Spleen (tissue), 7 donors: Measurements from ENCODE around the gene PAQR7.

Experiments used
- POLR2A ChIP-seq, 3 donors: fragments of 450-650 bp; IDR thresholded peaks; one replicate each; pipeline ENCODE4 v1.5.1; 2017; ENCODE audit warnings: antibody characterized with exemption in 3 of 3, mild to moderate bottlenecking in 1 of 3
- POLR2AphosphoS5 ChIP-seq, 3 donors: sonication (generic); formaldehyde crosslinking; IDR thresholded peaks; one replicate each; pipeline ENCODE4 v1.5.1; 2017; ENCODE audit warnings: antibody characterized with exemption in 3 of 3
- TF ChIP-seq, protein P1 (sequence below), 11 experiments: fragments of 200-600 bp in 7 of 11; fragments of 450-650 bp in 4 of 11; sonication (generic) in 4 of 11; IDR thresholded peaks in 8 of 11; conservative IDR thresholded peaks in 3 of 11; 1 replicate in 7 of 11; 2 replicates in 4 of 11; pipeline versions ENCODE4 v1.4.0 to v1.8.0; 2016 to 2021; ENCODE audit warnings: antibody characterized with exemption in 11 of 11, inconsistent platforms in 4 of 11, mild to moderate bottlenecking in 1 of 11
- donor health status: DM: no; HTN: no; CAD: no; lungs with moderate emphysema.
- donor health status: DM: no; HTN: no; CAD: no.
- donor health status: DM: no; HTN: no; CAD: no.

DNA sequence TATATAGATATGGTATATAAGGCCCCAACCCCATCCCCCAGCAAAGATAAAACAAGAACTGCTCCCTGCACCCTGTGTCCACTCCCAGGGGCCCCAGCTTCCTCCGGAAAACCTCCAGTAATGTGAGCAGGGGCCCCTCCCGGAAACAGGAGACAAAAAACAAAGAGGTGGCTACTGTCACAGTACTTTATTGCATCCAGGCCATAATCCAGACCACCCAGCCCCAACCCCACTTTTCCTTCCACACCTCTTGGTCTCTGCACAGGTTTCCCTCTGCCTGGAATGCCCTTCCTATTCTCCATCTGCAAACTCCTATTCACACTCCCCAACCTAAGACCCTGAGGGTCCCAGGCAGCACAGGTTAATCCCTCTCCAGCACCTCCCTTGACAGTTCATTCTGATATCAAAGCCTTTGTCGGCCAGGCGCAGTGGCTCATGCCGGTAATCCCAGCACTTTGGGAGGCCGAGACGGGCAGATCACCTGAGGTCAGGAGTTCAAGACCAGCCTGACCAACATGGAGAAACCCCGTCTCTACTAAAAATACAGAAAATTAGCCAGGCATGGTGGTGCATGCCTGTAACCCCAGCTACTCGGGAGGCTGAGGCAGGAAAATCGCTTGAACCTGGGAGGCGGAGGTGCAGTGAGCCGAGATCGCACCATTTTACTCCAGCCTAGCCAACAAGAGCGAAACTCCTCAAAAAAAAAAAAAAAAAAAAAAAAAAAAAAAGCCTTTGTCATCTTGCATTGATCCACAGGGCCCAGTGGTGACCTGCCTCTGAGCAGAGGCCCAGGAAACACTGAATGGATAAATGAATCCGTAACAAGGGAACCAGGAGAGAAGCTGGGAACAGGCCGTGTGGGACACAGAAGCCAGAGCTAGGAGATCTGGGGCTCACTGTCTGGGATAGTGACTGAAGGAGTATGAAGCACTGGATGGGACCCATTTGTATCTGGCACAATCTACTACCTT, 13.9 kb downstream of the PAQR7 start:
- TF ChIP-seq, protein P1, sequence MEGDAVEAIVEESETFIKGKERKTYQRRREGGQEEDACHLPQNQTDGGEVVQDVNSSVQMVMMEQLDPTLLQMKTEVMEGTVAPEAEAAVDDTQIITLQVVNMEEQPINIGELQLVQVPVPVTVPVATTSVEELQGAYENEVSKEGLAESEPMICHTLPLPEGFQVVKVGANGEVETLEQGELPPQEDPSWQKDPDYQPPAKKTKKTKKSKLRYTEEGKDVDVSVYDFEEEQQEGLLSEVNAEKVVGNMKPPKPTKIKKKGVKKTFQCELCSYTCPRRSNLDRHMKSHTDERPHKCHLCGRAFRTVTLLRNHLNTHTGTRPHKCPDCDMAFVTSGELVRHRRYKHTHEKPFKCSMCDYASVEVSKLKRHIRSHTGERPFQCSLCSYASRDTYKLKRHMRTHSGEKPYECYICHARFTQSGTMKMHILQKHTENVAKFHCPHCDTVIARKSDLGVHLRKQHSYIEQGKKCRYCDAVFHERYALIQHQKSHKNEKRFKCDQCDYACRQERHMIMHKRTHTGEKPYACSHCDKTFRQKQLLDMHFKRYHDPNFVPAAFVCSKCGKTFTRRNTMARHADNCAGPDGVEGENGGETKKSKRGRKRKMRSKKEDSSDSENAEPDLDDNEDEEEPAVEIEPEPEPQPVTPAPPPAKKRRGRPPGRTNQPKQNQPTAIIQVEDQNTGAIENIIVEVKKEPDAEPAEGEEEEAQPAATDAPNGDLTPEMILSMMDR (IDR thresholded peaks at IDR 0.05 in 8 of 11, conservative IDR thresholded peaks at IDR 0.05 in 3 of 11): no peak
- no peak for TF ChIP-seq POLR2AphosphoS5 (IDR thresholded peaks at IDR 0.05)
- TF ChIP-seq POLR2A (IDR thresholded peaks at IDR 0.05): no peak
